Fibroblast of upper back skin (primary cell): ENCODE measurements around the gene GPATCH8.
A peak's percentile ranks its signal among the peaks of the same experiment; 100 is the strongest.
"Not testable (repeated sequence)": the region's sequence is repeated elsewhere in the genome, so short reads cannot be mapped to it uniquely, and the experiment has no call there.

ENCODE experiments used
- DNase-seq: peaks from one replicate; pipeline ENCODE4 v3.0.0-alpha.2; 2013

GPATCH8 gene

GRCh38 chr17:44523672-44523972 lies 20.4 kb upstream of the GPATCH8 start:
- no peak for DNase-seq

GRCh38 chr17:44522883-44523671 lies 19.9 kb upstream of the GPATCH8 start:
- DNase-seq: peak; percentile 56

- DNase-seq: peak; percentile 35
These were observed 14.8 kb upstream of the GPATCH8 start for GRCh38 chr17:44518032-44518431.

- peak; percentile 22 for DNase-seq
These were observed 8.3 kb upstream of the GPATCH8 start for GRCh38 chr17:44511241-44512134.

GRCh38 chr17:44506939-44507604 lies 3.9 kb upstream of the GPATCH8 start:
- not testable (repeated sequence) for DNase-seq

- no peak for DNase-seq
These were observed 534 bp downstream of the GPATCH8 start for GRCh38 chr17:44502598-44503146.

GRCh38 chr17:44501866-44502375 lies 1.3 kb downstream of the GPATCH8 start:
- DNase-seq: no peak

GRCh38 chr17:44499722-44500121 lies 3.5 kb downstream of the GPATCH8 start:
- DNase-seq: no peak

GRCh38 chr17:44496815-44497214 lies 6.4 kb downstream of the GPATCH8 start:
- DNase-seq: peak; percentile 48

GRCh38 chr17:44493339-44493738 lies 9.9 kb downstream of the GPATCH8 start:
- no peak for DNase-seq

GRCh38 chr17:44492706-44493272 lies 10.4 kb downstream of the GPATCH8 start:
- DNase-seq: no peak

GRCh38 chr17:44489581-44489980 lies 13.6 kb downstream of the GPATCH8 start:
- no peak for DNase-seq

- DNase-seq: no peak
These were observed 16.0 kb downstream of the GPATCH8 start for GRCh38 chr17:44487170-44487569.

GRCh38 chr17:44473367-44473766 lies 29.8 kb downstream of the GPATCH8 start:
- no peak for DNase-seq

- peak; percentile 4 for DNase-seq
These were observed 33.5 kb downstream of the GPATCH8 start for GRCh38 chr17:44469676-44470075.

- no peak for DNase-seq
These were observed 36.1 kb downstream of the GPATCH8 start for GRCh38 chr17:44467108-44467507.

GRCh38 chr17:44466339-44466738 lies 36.9 kb downstream of the GPATCH8 start:
- DNase-seq: peak; percentile 16

- no peak for DNase-seq
These were observed 37.3 kb downstream of the GPATCH8 start for GRCh38 chr17:44465897-44466296.

- DNase-seq: no peak
These were observed 37.9 kb downstream of the GPATCH8 start for GRCh38 chr17:44465276-44465675.

- DNase-seq: peak; percentile 65
These were observed 39.2 kb downstream of the GPATCH8 start for GRCh38 chr17:44464037-44464436.

- no peak for DNase-seq
These were observed 51.4 kb downstream of the GPATCH8 start for GRCh38 chr17:44451832-44452231.

GRCh38 chr17:44451016-44451627 lies 52.1 kb downstream of the GPATCH8 start:
- no peak for DNase-seq
